ENCODE measurements around the gene DOC2A. TPM values are rescaled to one million over a fixed set of nuclear protein-coding genes. Genes with fewer than 3 reads are reported as not detected.
A peak's percentile ranks its signal among the peaks of the same experiment; 100 is the strongest.
"Not testable (repeated sequence)": the region's sequence is repeated elsewhere in the genome, so short reads cannot be mapped to it uniquely, and the experiment has no call there.

DOC2A gene
- total RNA-seq, 6 donors from 2014 or later, result 1.2 to 11.0 (median 6.5) TPM

DNA sequence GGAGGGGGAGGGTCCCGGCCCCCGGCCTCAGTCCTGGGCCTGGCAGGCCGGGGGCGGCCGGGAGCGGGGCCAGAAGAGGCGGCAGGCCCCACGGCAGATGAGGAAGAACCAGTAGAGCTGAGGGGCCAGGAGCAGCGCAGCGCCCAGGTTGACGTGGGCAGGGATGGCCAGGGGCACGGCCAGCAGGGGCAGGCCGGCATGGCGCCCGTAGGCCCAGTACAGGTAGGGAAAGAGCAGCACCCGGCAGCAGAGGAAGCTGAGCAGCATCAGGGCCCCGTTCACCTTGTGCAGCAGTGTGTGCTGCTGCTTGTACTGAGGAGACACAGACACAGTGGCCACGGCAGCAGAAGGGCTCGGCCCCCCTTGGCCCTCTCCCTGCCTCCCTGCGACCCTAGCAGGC is 14.3 kb upstream of the DOC2A start:
- no peak for ATAC-seq (ENCODE audit: low FRiP score in 2 of 2)
- Histone ChIP-seq H3K4me1 (peaks cover 10 to 14% (median 12%) of the 10 kb centered on the region in 4 donors), H3K36me3 (no peaks in the 10 kb centered on the region), H3K27ac (no peak overlapping the region), H3K27me3 (peaks cover 0 to 13% (median 7%) of the 10 kb centered on the region in 4 donors), H3K4me3 (no peak overlapping the region), H3K9me3 (no peaks in the 10 kb centered on the region)
- TF ChIP-seq, protein P1, sequence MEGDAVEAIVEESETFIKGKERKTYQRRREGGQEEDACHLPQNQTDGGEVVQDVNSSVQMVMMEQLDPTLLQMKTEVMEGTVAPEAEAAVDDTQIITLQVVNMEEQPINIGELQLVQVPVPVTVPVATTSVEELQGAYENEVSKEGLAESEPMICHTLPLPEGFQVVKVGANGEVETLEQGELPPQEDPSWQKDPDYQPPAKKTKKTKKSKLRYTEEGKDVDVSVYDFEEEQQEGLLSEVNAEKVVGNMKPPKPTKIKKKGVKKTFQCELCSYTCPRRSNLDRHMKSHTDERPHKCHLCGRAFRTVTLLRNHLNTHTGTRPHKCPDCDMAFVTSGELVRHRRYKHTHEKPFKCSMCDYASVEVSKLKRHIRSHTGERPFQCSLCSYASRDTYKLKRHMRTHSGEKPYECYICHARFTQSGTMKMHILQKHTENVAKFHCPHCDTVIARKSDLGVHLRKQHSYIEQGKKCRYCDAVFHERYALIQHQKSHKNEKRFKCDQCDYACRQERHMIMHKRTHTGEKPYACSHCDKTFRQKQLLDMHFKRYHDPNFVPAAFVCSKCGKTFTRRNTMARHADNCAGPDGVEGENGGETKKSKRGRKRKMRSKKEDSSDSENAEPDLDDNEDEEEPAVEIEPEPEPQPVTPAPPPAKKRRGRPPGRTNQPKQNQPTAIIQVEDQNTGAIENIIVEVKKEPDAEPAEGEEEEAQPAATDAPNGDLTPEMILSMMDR (IDR thresholded peaks at IDR 0.05), result no peak
- DNase-seq, result peak in 1 of 2 donors; percentile 76
- 83 to 89% methylated on average over 10 to 15 of the region's 20 CpGs for WGBS, 2 donors

DNA sequence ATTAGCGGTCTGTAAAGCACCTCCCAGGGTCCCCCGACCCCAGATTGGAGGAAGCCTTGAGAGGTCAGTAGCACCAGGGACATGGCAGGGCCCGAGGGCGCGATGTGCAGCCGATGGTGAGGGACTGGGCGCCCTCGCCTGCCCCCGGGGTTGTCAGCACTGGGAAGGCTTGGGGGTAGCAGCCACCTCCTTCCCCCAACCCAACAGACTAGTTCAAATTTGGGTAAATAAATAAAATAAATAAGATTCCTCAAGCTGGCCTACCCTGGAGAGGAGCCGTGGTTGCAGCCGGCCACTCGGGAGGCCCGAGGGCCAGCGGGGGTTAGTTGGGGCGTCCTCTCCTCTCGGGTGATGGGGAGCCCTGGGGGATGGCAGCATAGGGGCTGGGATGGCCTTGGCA is 13.6 kb upstream of the DOC2A start:
- TF ChIP-seq EP300 (IDR thresholded peaks at IDR 0.05), result no peak
- TF ChIP-seq, protein P1 (IDR thresholded peaks at IDR 0.05), result no peak
- no peak for TF ChIP-seq POLR2AphosphoS5 (IDR thresholded peaks at IDR 0.05)
- no peak for TF ChIP-seq POLR2A (IDR thresholded peaks at IDR 0.05)
- Histone ChIP-seq H3K4me1 (peaks cover 10 to 14% (median 12%) of the 10 kb centered on the region in 4 donors), H3K9me3 (no peaks in the 10 kb centered on the region), H3K4me3 (no peak overlapping the region), H3K27me3 (peaks cover 0 to 9% (median 4%) of the 10 kb centered on the region in 4 donors), H3K27ac (no peak overlapping the region), H3K36me3 (no peaks in the 10 kb centered on the region)
- DNase-seq, result peak in 1 of 2 donors; percentile 69
- no peak for ATAC-seq (ENCODE audit: low FRiP score in 2 of 2)
- WGBS, 2 donors, result 80 to 90% methylated on average over 9 to 15 of the region's 16 CpGs

DNA sequence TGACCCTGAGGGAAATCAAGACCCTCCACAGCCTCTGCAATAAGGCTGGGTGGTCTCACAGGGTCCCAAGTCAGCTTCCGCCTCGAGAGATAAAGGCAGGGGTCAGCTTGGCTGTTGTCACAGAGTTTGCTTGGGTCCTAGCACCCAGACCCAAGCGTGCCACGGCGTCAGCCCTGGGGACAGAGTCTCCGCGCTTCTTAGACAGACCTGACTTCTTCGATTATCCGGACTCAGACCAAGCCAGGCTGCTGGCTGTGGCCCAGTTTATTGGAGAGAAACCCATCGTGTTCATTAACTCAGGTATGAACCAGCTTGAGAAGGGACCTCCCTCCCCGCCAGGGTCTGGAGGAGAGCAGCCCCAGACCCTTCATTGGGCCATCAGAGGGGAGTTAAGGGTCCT is 12.8 kb upstream of the DOC2A start:
- H3K4me3 ChIP-seq, result no peak overlapping the region
- 80 to 85% methylated on average over 9 to 11 of the region's 11 CpGs for WGBS, 2 donors
- no peak for TF ChIP-seq POLR2AphosphoS5 (IDR thresholded peaks at IDR 0.05)
- TF ChIP-seq, protein P1 (IDR thresholded peaks at IDR 0.05), result no peak
- no peak for TF ChIP-seq EP300 (IDR thresholded peaks at IDR 0.05)
- no peak for TF ChIP-seq POLR2A (IDR thresholded peaks at IDR 0.05)
- H3K4me1 ChIP-seq, result peaks cover 10 to 14% (median 12%) of the 10 kb centered on the region in 4 donors
- peaks cover 0 to under 1% (median under 1%) of the 10 kb centered on the region in 4 donors for H3K27me3 ChIP-seq
- H3K9me3 ChIP-seq, result no peaks in the 10 kb centered on the region
- no peaks in the 10 kb centered on the region for H3K36me3 ChIP-seq
- ATAC-seq (ENCODE audit: low FRiP score in 2 of 2) (no peak), DNase-seq (no peak)
- no peak overlapping the region for H3K27ac ChIP-seq

DNA sequence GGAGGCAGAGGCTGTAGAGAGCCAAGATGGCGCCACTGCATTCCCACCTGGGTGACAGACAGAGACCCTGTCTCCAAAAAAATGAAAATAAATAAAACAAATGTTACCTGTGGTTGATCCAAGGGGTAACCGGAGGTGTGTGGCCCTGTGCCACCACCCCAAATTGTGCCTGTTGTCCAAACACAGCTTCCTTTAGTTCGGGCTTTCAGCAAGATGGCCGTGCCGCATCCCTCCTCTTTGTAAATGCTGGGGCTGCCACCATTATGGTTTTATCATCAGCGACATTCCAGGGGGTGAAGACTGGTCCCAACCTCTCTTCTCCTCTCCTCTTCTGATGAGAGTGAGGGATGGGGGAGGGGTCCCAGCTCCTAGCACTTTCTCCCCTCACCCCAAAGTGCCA is 12.1 kb upstream of the DOC2A start, which contains the start of gene C16orf92:
Gene C16orf92, plus strand, starts transcription at position 312 of the 400 bp plus-strand sequence. CDS start 143 bp downstream, outside the sequence.
- DNase-seq (no peak), ATAC-seq (ENCODE audit: low FRiP score in 2 of 2) (no peak)
- WGBS, 2 donors, result 82 to 84% methylated on average over 6 of the region's 6 CpGs
- Histone ChIP-seq H3K27ac (no peak within 1 kb of the TSS), H3K4me3 (no peak within 1 kb of the TSS), H3K36me3 (no peaks in the 10 kb centered on the region), H3K9me3 (no peaks in the 10 kb centered on the region), H3K27me3 (no peaks in the 10 kb centered on the region), H3K4me1 (peaks cover 10 to 14% (median 12%) of the 10 kb centered on the region in 4 donors)
- TF ChIP-seq POLR2AphosphoS5 (IDR thresholded peaks at IDR 0.05) (no peak), EP300 (IDR thresholded peaks at IDR 0.05) (no peak), POLR2A (IDR thresholded peaks at IDR 0.05) (no peak)
- TF ChIP-seq, protein P1 (IDR thresholded peaks at IDR 0.05), result no peak

DNA sequence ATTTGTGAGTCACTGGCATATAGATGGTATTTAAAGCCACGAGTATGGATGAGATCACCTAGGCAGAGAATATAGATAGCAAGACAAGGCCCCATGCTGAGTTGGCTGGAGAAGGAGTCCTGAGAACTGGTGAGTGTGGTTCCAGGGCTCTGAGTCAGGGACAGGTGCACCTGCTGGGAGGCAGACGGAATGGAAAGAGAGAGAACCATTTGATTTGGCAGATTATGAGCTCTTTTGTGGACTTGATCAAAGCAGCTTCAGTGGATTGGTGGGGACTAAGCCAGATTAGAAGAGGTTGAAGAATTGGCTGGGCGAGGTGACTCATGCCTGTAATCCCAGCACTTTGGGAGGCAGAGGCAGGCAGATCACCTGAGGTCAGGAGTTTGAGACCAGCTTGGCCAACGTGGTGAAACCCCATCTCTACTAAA is 7.9 kb upstream of the DOC2A start:
- Histone ChIP-seq H3K4me1 (peaks cover 10 to 14% (median 12%) of the 10 kb centered on the region in 4 donors), H3K9me3 (no peaks in the 10 kb centered on the region), H3K27me3 (no peaks in the 10 kb centered on the region), H3K4me3 (no peak overlapping the region), H3K27ac (no peak overlapping the region), H3K36me3 (no peaks in the 10 kb centered on the region)
- TF ChIP-seq EP300 (IDR thresholded peaks at IDR 0.05) (no peak), POLR2A (IDR thresholded peaks at IDR 0.05) (no peak), POLR2AphosphoS5 (IDR thresholded peaks at IDR 0.05) (no peak)
- TF ChIP-seq, protein P1 (IDR thresholded peaks at IDR 0.05), result no peak
- no peak for DNase-seq
- WGBS, 2 donors, result 64 to 70% methylated on average over 4 of the region's 4 CpGs
- ATAC-seq (ENCODE audit: low FRiP score in 2 of 2), result no peak

DNA sequence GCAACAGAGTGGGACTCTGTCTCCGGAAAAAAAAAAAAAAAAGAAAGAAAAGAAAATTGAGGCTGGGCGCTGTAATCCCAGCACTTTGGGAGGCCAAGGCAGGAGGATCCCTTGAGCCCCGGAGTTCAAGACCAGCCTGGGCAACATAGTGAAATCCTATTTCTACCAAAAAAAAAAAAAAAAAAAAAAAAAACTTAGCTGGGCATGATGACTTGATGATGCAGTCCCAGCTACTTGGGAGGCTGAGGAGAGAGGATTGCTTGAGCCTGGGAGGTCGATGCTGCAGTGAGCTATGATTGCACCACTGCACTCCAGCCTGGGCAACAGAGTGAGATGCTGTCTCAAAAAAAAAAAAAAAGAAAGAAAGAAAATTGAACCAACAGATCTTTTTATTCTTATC is 7.1 kb upstream of the DOC2A start:
- H3K4me3 ChIP-seq; H3K27ac ChIP-seq; H3K9me3 ChIP-seq; ATAC-seq (ENCODE audit: low FRiP score in 2 of 2); H3K27me3 ChIP-seq; H3K36me3 ChIP-seq; DNase-seq: not testable (repeated sequence)
- 82 to 87% methylated on average over 4 of the region's 4 CpGs for WGBS, 2 donors
- H3K4me1 ChIP-seq, result peaks cover 10 to 14% (median 12%) of the 10 kb centered on the region in 4 donors
